ENCODE data around the gene POLD1.

The POLD1 gene

DNA sequence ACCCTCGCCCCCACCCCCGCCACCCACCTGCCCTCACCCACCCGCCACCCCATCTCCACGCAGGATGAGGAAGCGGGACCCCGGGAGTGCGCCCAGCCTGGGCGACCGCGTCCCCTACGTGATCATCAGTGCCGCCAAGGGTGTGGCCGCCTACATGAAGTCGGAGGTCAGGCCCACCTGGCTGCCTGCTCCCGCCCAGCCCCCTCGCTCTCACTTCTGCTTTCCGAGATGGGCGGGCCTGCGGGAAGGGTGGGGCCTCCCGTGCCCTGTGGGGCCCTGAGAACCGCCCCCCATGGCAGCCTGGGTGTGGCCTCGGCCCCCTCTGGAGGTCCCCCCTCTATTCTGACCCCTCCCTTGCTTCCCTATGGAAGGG is 31.5 kb downstream of the POLD1 start:
- H3K36me3 Mint-ChIP-seq (ENCODE audit: low read depth), result peaks cover 55% of the 10 kb centered on the region
- H3K27me3 Mint-ChIP-seq, result peaks cover 20% of the 10 kb centered on the region
- H3K27ac Mint-ChIP-seq, result no peak overlapping the region
- no peak overlapping the region for H3K4me3 Mint-ChIP-seq
- no peaks in the 10 kb centered on the region for H3K9me3 Mint-ChIP-seq
- no peak for DNase-seq
- peaks cover 18% of the 10 kb centered on the region for H3K4me1 Mint-ChIP-seq (ENCODE audit: low read depth)

DNA sequence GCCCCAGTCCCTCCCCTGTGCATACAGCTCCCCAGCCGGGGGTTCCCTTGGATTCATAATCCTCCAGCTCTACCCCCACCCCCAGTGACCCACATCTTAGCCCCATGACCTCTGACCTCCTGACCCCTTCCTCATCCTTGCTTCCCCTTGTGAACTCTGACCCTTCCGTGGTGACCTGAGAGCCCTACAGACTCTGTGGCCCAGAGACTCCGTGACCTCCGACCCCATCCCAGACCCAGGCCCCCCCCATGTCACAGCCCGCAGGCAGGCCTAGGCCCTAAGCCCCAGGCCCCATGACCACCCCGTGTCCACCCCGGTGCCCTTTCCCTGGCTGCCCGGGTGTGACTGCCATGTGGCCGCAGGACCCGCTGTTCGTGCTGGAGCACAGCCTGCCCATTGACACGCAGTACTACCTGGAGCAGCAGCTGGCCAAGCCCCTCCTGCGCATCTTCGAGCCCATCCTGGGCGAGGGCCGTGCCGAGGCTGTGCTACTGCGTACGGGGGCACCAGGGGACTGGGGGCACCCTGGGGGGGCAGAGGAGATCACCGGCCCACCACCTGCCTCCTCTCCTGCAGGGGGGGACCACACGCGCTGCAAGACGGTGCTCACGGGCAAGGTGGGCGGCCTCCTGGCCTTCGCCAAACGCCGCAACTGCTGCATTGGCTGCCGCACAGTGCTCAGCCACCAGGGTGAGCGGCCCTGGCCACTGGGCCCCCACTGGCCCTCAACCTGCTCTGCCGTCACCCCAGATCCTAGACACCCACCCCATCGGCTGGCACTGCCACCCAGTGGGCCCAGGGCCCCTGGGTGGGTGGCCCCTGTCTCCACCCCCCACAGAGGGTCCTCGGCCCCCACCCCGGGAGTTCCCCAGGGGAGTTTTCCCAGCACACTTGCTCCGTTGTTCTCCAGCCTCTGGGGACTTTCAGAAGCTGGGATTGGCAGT is 32.2 kb downstream of the POLD1 start:
- Mint-ChIP-seq H3K27me3 (peaks cover 26% of the 10 kb centered on the region), H3K4me3 (no peak overlapping the region)

DNA sequence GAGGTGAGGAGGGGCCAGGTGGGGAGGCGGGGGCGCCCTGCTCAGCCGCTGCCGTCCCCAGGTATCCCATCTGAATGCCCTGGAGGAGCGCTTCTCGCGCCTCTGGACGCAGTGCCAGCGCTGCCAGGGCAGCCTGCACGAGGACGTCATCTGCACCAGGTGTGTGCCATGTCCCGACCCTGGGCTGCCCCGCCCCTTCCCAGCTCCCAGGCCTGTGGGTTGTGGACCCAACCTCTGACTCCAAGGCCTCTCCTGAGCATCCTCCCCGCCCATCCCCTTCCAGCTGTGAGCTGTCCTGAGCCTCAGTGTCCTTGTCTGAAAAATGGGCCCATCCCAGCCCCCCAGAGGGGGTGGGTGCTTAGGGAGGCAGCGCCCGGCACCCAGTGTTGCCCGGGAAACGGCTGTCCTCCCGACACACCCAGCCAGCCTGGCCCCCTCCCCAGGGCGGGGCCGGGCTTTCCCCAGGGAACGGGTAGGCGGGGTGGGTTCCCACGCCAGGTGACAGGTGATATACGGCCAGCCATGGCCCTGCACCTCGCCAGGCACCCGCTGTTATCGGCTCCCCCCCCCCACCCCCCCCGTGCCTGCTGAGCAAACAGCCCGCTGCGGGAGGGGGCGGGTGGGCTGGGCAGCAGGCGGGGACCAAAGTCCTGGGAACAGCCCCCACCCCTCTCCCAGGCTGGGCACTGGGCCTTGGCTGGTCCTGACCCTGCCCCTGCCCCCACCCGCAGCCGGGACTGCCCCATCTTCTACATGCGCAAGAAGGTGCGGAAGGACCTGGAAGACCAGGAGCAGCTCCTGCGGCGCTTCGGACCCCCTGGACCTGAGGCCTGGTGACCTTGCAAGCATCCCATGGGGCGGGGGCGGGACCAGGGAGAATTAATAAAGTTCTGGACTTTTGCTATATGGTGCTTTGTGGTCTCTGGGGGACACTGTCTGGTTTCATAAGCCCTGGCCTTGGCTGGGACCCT is 33.2 kb downstream of the POLD1 start:
- Mint-ChIP-seq H3K4me1 (ENCODE audit: low read depth) (peaks cover 18% of the 10 kb centered on the region), H3K4me3 (no peak overlapping the region), H3K27ac (no peak overlapping the region), H3K9me3 (no peaks in the 10 kb centered on the region), H3K36me3 (ENCODE audit: low read depth) (peaks cover 42% of the 10 kb centered on the region), H3K27me3 (peaks cover 36% of the 10 kb centered on the region)
- no peak for DNase-seq

More for the DNA sequence above, 32.2 kb downstream of the POLD1 start:
- Mint-ChIP-seq H3K4me1 (ENCODE audit: low read depth) (peaks cover 18% of the 10 kb centered on the region), H3K9me3 (no peaks in the 10 kb centered on the region), H3K36me3 (ENCODE audit: low read depth) (peaks cover 51% of the 10 kb centered on the region), H3K27ac (no peak overlapping the region)
- no peak for DNase-seq

DNA sequence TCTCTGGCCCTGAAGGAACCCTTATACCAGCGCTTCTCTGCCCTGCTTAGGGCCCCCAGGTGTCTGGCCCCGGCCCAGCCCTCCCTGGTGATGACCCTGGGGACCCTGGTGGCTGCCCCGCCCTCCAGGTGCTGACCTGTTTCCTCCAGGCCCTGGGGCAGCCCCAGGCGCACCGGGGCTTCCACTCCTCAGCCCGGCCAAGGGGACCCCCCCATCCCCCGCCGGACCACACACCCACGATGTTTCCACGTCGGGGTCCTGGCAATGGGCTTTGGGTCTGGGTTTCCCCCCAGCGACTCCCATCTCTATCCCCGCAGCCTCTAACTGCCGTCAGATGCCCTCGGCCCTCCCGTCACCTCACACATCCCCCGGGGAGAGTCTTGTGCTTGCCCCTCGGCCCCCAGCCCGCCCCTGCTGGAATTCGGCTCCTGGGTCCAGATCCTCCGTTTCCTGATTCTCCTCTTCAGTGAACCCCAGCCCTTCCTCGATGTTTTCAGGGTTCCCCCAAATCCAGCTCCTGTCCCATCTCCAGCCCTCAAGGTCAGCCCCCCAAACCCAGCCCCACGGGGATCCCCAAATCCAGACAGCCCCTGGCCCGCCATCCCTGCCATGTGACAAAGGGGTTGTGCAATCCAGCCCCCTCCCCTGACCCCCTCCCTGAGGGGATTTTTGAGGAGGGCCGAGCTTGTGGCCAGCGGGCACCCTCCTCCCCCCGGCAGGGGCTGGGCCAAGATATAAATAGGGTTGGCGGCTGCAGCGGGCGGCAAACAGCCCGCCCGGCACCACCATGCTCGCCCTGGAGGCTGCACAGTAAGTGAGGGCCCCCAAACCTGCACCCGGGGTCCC is 34.3 kb downstream of the POLD1 start, which contains the start of gene SPIB:
SPIB (plus strand) TSS at position 763 of the 846 bp plus-strand sequence; CDS start at position 788, 25 bp downstream.
- H3K4me3 Mint-ChIP-seq, result no peak within 1 kb of the TSS
- H3K4me1 Mint-ChIP-seq (ENCODE audit: low read depth), result peaks cover 18% of the 10 kb centered on the region

DNA sequence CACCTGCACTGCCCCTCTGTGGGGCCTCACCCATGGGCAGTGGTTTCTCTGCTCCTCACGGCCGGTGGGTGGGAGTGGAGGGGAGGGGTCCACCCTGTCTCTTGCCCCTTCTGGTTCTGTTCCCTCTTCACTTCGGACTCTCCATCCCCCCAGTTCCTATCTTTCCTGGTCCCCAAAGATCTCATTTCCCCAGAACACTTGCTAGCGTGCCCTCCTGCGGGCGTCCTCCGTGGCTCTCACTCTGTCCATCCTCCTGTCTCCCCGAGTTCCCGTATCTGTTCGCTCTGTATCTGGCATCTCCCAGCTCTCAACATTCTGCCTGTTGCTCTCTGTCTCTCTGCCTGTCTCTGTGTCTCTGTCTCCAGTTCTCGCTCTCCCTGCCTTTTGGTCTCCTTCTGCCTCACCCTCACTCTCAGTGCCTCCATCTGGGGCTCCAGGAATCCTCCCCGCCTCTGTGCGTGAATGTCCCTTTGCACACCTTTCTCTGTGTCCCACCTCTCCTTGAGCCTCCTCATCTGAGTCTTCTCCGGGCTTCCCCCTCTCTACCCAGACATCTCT is 35.0 kb downstream of the POLD1 start:
- H3K36me3 Mint-ChIP-seq (ENCODE audit: low read depth), result peaks cover 26% of the 10 kb centered on the region
- DNase-seq, result no peak
- peak overlapping the region; percentile 15 for H3K27ac Mint-ChIP-seq
- H3K9me3 Mint-ChIP-seq, result no peaks in the 10 kb centered on the region
- H3K4me1 Mint-ChIP-seq (ENCODE audit: low read depth), result peaks cover 18% of the 10 kb centered on the region
- no peak overlapping the region for H3K4me3 Mint-ChIP-seq
- H3K27me3 Mint-ChIP-seq, result peaks cover 43% of the 10 kb centered on the region

More for the DNA sequence above, 34.3 kb downstream of the POLD1 start, which contains the start of gene SPIB:
- Mint-ChIP-seq H3K9me3 (no peaks in the 10 kb centered on the region), H3K27ac (peak within 1 kb of the TSS; percentile 15), H3K36me3 (ENCODE audit: low read depth) (peaks cover 33% of the 10 kb centered on the region), H3K27me3 (peaks cover 39% of the 10 kb centered on the region)
- no peak for DNase-seq

DNA sequence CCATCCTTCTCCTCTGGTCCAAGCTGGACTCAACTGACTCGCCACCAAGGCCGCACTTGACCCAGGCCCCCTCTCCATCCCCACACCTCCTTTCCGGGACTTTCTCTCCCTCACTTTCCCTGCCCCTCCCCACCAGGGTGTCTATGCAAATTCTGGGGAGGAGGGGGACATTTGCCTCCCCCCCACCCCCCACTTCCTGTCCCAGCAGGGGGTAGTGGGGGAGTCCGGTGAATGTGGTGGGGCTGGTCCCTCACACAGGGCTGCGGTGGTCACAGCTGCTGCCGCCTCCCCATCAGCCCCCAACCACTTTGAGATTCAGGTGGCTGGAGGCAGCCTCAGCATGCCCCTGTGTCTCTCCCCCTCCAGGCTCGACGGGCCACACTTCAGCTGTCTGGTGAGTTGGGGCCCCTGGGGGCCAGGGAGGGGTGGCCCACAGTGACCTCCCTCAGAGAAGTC is 35.5 kb downstream of the POLD1 start:
- peaks cover 44% of the 10 kb centered on the region for H3K27me3 Mint-ChIP-seq
- DNase-seq, result no peak
- H3K4me1 Mint-ChIP-seq (ENCODE audit: low read depth), result peaks cover 13% of the 10 kb centered on the region
- H3K9me3 Mint-ChIP-seq, result no peaks in the 10 kb centered on the region
- no peak overlapping the region for H3K4me3 Mint-ChIP-seq
- no peak overlapping the region for H3K27ac Mint-ChIP-seq
- peaks cover 21% of the 10 kb centered on the region for H3K36me3 Mint-ChIP-seq (ENCODE audit: low read depth)

DNA sequence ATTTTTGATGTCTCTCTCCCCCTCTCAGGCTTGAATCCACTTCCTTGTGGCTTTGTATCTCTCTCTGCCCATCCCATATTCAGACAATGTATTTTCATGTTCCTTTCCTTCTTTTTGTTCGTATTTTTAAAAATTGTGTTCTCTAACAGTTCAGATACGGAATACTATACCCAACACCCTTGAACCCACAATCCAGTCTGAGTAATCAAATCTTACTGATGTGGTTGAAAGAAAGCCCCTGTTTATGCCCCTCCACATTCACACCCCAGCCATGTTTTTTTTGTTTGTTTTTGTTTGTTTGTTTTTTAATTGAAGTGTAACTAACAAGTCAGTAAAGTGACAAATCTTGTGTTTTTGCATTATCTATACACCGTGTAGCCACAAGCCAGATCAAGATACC is 36.0 kb downstream of the POLD1 start:
- DNase-seq, result no peak
- Mint-ChIP-seq H3K36me3 (ENCODE audit: low read depth) (peaks cover 16% of the 10 kb centered on the region), H3K27ac (no peak overlapping the region), H3K27me3 (peaks cover 44% of the 10 kb centered on the region), H3K9me3 (no peaks in the 10 kb centered on the region), H3K4me1 (ENCODE audit: low read depth) (peaks cover 12% of the 10 kb centered on the region), H3K4me3 (no peak overlapping the region)

DNA sequence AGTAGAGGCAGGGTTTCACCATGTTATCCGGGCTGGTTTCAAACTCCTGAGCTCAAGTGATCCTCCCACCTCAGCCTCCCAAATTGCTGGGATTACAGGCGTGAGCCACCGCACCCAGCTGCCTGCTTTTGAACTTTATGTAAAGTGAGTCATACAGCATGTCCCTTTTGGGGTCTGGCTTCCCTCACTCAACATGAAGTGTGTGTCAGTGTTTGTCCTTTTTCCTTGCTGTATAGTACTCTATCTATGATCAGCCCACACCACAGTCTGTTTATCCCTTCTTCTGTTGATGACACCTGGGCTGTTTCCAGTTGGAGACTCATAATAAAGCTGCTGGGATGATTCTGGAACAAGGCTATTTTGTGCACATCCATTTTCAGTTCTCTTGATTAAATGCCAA is 36.7 kb downstream of the POLD1 start:
- no peaks in the 10 kb centered on the region for H3K9me3 Mint-ChIP-seq
- no peak overlapping the region for H3K27ac Mint-ChIP-seq
- H3K4me3 Mint-ChIP-seq, result no peak overlapping the region
- peaks cover 12% of the 10 kb centered on the region for H3K4me1 Mint-ChIP-seq (ENCODE audit: low read depth)
- DNase-seq, result no peak
- H3K27me3 Mint-ChIP-seq, result peaks cover 44% of the 10 kb centered on the region
- peaks cover 12% of the 10 kb centered on the region for H3K36me3 Mint-ChIP-seq (ENCODE audit: low read depth)

DNA sequence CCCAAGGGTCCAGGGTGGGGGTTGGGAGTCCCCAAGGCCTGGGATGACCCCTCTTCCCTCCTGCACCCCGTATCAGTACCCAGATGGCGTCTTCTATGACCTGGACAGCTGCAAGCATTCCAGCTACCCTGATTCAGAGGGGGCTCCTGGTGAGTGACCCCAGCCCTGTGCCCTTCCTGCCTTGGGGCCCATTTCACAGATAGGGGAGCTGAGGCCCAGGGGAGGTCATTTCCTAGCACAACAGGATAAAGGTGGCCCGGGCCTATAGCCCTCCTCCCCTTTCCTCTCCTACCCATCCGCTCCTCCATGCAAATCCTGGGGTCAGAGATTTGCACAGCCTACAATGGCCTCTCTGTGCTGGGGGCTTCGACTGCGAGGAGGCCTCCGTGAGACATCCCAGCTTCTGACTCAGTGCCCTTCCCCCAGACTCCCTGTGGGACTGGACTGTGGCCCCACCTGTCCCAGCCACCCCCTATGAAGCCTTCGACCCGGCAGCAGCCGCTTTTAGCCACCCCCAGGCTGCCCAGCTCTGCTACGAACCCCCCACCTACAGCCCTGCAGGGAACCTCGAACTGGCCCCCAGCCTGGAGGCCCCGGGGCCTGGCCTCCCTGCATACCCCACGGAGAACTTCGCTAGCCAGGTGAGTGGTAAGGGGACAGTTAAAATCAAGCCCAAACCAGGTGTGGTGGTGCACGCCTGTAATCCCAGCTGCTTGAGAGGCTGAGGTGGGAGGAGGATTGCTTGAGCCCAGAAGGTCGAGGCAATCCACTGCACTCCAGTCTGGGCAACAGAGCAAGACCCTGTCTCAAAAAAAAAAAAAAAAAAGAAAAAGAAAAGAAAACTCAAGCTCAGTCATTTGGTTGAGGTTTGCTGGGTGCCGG is 38.5 kb downstream of the POLD1 start:
- no peak overlapping the region for H3K27ac Mint-ChIP-seq
- H3K36me3 Mint-ChIP-seq (ENCODE audit: low read depth), result peaks cover 8% of the 10 kb centered on the region
- H3K4me3 Mint-ChIP-seq, result no peak overlapping the region
- peaks cover 14% of the 10 kb centered on the region for H3K4me1 Mint-ChIP-seq (ENCODE audit: low read depth)
- H3K27me3 Mint-ChIP-seq, result peaks cover 44% of the 10 kb centered on the region
- no peaks in the 10 kb centered on the region for H3K9me3 Mint-ChIP-seq
- no peak for DNase-seq

DNA sequence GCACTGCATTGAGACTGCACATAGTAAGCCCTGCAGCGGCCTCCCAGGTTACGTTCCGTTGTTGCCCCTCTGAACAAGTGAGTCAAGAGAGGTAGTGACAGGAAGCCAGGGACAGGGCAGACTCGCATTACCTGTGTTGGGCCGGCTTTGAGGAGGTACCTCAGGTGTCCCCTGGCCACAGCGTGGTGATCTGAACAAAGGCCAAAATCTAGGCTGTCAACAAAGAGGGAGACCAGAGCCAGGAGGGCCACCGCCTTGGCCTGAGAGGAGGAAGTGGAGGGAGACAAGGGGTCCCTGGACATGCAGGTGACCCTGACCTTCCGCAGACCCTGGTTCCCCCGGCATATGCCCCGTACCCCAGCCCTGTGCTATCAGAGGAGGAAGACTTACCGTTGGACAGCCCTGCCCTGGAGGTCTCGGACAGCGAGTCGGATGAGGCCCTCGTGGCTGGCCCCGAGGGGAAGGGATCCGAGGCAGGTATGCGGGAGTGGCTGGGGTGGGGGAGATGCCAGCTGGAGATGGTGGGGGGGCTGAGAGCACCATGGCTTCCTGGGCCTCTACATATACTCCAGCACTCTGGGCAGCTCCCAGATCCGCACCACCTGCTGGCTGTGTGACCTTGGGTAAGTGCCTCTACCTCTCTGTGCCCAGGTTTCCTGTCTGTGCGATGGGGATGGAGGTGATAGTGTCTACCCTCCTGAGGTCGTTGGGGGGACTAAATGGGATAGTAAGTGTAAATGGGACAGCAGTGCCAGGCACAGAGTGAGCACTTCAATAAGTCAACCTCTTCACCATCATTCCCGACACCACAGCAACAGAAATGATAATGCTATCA is 39.3 kb downstream of the POLD1 start:
- Mint-ChIP-seq H3K27me3 (peaks cover 41% of the 10 kb centered on the region), H3K4me3 (no peak overlapping the region), H3K36me3 (ENCODE audit: low read depth) (peaks cover 4% of the 10 kb centered on the region), H3K4me1 (ENCODE audit: low read depth) (peaks cover 14% of the 10 kb centered on the region), H3K9me3 (no peaks in the 10 kb centered on the region), H3K27ac (no peak overlapping the region)
- DNase-seq, result no peak

DNA sequence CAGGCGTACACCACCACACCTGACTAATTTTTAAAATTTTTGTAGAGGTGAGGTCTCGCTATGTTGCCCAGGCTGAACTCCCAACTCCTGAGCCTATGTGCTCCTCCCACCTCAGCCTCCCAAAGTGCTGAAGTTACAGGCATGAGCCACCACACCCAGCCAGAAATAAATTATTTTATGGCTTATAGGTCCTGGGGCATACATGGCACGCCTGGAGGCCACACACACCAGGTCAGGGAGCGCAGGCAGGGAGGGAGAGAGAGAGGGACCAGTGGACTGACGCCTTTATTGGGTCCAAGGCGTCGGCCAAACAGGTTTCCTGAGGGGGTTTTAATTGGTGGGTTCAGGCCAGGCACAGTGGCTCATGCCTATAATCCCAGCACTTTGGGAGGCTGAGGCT is 41.4 kb downstream of the POLD1 start:
- Mint-ChIP-seq H3K4me3 (no peak overlapping the region), H3K9me3 (no peaks in the 10 kb centered on the region), H3K4me1 (ENCODE audit: low read depth) (peaks cover 2% of the 10 kb centered on the region), H3K27ac (no peak overlapping the region), H3K36me3 (ENCODE audit: low read depth) (peaks cover 3% of the 10 kb centered on the region), H3K27me3 (peaks cover 40% of the 10 kb centered on the region)
- DNase-seq, result no peak

DNA sequence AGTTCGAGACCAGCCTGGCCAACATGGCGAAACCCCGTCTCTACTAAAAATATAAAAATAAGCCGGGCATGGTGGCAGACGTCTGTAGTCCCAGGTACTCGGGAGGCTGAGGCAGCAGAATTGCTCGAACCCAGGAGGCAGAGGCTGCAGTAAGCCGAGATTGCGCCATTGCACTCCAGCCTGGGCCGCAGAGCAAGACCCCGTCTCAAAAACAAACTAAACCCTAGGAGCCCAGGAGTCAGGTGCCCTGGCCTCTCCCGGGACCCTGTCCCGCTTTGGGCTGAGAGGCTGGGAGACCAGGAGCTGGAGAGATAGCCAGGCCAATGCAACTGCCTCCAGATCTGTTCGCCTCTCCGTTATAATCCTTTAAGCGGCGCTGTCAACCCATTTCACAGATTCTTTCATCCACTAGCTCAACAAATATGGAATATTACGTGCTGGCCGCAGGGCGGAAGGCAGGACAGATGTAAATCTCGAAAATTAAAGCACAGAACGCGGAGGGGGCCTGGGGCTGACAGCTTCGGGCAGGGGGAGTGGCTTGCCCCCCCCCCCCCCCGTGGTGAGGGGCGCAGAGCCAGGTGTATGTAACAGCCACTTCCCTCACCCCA is 43.3 kb downstream of the POLD1 start:
- Mint-ChIP-seq H3K9me3 (no peaks in the 10 kb centered on the region), H3K27ac (no peak overlapping the region), H3K27me3 (peaks cover 36% of the 10 kb centered on the region), H3K4me3 (no peak overlapping the region), H3K4me1 (ENCODE audit: low read depth) (peaks cover 13% of the 10 kb centered on the region), H3K36me3 (ENCODE audit: low read depth) (no peaks in the 10 kb centered on the region)
- DNase-seq, result no peak

Data from activated T-cell treated with anti-CD3 and anti-CD28 coated beads, Interleukin-2, amount 50 U/mL, for 24 hours (primary cell).